Stimulated activated CD4-positive, alpha-beta T cell treated with anti-CD3 and anti-CD28 coated beads, Interleukin-1b, Interleukin-23, amount 100 ng/mL, for 1 hour (primary cell): ENCODE results near the gene SIN3B.
"Not testable (repeated sequence)": the region's sequence is repeated elsewhere in the genome, so short reads cannot be mapped to it uniquely, and the experiment has no call there.

Source experiments
- DNase-seq, 2 donors: peaks; one replicate each; pipeline ENCODE4 v3.0.0-alpha.2; 2020; ENCODE audit warnings: low read depth in 2 of 2

SIN3B gene

DNA sequence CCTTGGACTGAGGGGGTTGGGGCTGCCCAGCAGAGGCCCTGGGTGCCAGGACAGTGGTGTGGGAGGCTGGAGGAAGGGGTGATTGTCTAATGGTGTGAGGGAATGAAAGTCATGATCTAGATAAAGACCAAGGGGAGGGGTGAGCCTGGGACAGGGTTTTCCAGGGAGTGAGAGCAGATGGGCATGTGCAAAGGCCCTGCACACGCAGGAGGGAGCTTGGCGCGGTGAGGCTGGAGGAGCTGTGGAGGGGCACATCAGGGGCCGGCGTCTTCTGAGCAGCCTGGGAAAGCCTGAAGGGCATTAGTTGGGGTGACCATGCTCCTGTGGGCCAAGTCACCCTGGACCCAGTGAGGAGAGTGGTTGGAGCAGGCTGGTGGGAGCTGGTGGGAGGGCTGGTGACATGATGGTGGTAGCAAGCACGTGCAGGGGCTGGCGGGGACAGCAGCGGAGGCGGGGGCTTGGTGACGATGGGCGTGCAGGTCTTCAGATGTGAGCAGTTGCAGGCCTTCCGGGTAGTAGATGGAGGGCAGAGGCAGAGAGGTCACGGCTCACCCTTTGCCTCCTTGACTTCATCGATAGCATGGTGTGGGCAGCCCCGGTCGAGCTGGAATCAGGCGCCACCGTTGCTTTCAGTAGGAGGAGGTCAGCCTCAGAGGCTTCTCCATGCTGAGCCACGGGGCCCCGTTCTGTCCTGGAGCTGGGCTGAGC is 39.4 kb downstream of the SIN3B start:
- no peak for DNase-seq

- DNase-seq, result no peak
Observed at GRCh38 chr19:16869331-16869972, 40.3 kb downstream of the SIN3B start.

- no peak for DNase-seq
Observed at GRCh38 chr19:16871871-16872270, 42.7 kb downstream of the SIN3B start.

GRCh38 chr19:16872728-16873127 is 43.5 kb downstream of the SIN3B start:
- DNase-seq, result no peak

GRCh38 chr19:16873594-16873993 is 44.4 kb downstream of the SIN3B start:
- no peak for DNase-seq

- no peak for DNase-seq
Observed at GRCh38 chr19:16874250-16874977, 45.2 kb downstream of the SIN3B start.

DNA sequence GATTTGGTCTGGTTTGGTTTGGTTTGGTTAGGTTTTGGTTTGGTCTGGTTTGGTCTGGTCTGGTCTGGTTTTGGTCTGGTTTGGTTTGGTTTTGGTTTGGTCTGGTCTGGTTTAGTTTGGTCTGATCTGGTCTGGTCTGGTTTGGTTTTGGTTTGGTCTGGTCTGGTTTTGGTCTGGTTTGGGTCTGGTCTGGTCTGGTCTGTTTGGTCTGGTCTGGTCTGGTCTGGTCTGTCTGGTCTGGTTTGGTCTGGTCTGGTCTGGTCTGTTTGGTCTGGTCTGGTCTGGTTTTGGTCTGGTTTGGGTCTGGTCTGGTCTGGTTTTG is 45.7 kb downstream of the SIN3B start:
- not testable (repeated sequence) for DNase-seq

- no peak for DNase-seq
Observed at GRCh38 chr19:16875584-16876555, 46.7 kb downstream of the SIN3B start.

GRCh38 chr19:16876904-16877361 is 47.7 kb downstream of the SIN3B start:
- DNase-seq, result no peak

- DNase-seq, result no peak
Observed at GRCh38 chr19:16877581-16877980, 48.4 kb downstream of the SIN3B start.

DNA sequence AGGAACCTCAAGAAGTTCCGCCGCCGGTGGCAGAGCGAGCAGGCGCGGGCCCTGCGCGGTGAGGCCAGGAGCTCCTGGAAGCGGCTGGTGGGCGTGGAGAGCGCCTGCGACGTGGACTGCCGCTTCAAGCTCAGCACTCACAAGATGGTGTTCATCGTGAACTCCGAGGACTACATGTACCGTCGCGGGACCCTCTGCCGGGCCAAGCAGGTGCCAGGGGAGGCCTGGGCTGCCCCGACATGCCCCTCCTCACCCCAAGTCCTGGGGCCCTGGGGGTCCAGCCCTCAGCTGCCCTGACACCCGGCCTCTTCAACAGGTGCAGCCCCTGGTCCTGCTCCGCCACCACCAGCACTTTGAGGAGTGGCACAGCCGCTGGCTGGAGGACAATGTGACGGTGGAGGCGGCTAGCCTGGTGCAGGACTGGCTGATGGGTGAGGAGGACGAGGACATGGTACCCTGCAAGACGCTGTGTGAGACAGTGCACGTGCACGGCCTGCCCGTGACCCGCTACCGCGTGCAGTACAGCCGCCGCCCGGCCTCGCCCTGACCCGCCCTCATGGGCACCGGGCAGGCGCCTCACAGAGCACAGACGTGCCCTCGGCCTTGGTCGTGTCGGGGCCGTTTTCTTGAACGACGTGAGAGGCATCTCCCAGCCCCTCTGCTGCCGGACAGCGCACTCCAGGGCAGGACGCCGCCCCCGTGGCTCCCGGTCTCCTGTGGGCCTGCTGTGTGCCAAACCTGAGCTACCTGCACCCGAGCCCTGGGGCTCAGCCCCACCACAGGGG is 49.2 kb downstream of the SIN3B start:
- no peak for DNase-seq

GRCh38 chr19:16880884-16881554 is 51.8 kb downstream of the SIN3B start:
- no peak for DNase-seq

DNA sequence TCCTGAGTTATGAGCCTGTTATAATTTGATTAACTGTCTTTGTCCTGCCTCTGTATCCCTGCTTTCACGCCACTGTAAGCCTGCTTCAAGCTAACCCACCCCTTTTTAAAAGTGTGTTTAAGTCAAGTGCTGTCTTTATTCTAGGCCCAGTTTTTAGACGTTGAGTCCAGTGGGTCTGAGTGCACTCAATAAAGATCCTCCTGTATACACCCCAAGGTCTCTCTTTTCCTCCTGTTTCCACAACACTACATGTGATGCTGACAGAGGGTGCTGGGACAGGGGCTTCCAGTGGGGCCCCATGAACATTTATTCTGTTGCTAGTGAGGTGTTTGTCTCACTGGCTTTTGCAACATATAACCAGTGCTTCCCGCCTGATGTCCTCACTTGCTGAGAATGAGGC is 52.9 kb downstream of the SIN3B start:
- DNase-seq, result no peak

DNA sequence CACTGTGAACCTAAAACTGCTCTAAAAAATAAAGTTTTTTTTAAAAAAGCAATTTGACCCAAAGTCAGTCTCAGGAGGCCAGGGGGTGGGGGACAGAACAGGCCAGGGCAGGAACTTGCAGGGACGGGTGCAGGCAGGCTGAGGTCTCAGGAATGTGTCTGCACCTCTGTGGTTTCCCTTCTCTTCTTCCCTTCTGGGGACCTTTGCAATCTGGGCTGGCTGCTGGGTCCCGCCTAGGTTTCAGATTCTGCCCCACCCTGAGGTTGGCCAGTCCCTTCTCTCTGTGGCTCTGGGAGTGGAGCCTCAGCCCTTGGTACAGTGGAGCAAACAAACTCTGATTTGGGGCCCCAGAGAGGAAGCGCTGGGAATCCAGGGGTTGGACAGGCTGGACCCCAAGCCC is 54.3 kb downstream of the SIN3B start:
- DNase-seq, result no peak

- no peak for DNase-seq
Observed at GRCh38 chr19:16885166-16885565, 56.0 kb downstream of the SIN3B start.

GRCh38 chr19:16886305-16886880 is 57.2 kb downstream of the SIN3B start:
- no peak for DNase-seq

- DNase-seq, result no peak
Observed at GRCh38 chr19:16887353-16888265, 58.4 kb downstream of the SIN3B start.

DNA sequence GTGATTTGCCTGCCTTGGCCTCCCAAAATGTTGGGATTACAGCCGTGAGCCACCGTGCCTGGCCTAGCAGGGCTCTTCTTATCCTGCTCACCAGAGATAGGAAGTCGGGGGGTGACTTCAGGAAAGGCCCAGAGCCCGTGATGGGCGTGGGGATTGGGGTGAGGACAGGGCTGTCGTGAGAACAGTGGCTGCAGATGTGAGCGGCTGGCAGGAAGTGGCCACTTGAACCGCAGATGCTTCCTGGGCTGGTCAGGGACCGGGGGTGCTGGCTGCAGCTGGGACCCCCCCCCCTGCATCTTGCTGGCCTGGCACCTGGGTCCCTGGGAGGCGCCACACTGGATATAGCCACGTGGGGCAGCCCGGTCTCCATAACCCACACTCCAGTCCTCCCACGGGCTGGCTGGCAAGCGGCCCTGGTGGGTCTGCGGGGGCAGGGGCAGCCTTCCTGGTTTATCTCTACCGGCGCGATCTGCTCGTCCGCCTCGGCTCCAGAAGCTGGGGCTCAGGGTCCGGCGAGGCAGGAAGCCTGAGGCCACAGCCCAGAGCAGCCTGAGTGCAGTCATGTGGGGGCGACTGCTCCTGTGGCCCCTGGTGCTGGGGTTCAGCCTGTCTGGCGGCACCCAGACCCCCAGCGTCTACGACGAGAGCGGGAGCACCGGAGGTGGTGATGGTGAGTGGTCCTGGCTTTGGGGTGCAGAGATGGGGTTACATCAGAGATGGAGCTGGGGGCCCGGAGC is 59.6 kb downstream of the SIN3B start, which contains the start of gene F2RL3:
F2RL3 (plus strand) TSS at position 371 of the 737 bp plus-strand sequence; CDS start at position 562, 191 bp downstream.
- DNase-seq, result no peak
